ENCODE data around the gene EYS.
"Not testable (repeated sequence)": the region's sequence is repeated elsewhere in the genome, so short reads cannot be mapped to it uniquely, and the experiment has no call there.

Gene EYS

DNA sequence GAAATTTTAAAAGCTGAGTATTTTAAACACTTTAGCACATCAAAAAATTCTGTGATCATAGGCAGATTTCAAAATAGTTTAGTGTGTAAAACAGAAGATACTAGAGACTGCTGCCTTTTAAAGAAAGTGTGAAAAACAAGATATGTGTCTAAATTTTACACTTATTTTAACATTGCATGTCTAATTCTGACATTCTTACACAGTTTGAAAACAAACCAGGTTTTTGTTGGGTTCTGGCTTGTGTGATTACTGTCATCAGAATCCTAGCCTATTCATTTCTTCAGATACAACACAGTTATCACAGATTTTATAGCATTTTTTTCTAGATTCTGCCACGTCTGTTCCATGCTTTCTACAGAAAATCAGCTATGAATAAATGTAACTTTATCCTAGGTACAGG lies 257.1 kb downstream of the EYS start:
- no peak for DNase-seq

DNA sequence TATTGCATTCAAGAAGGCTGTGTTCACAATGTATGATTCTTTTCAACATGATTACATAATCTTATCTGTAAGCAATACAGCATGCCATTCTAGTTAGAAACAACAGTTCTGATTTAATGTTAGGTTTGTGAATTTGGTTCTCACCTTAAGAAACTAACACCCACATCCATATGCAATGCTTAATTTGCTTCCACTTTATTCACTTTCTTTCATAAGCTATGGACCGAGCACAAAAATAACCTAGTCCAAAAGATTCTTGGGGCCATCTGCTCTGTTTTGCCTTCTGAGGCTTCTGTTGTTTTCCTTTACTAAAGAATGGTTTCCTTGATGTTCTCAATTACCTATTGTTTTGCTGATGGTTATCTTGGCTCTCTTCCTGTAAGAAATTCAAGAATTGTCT lies 258.2 kb downstream of the EYS start:
- no peak for DNase-seq

DNA sequence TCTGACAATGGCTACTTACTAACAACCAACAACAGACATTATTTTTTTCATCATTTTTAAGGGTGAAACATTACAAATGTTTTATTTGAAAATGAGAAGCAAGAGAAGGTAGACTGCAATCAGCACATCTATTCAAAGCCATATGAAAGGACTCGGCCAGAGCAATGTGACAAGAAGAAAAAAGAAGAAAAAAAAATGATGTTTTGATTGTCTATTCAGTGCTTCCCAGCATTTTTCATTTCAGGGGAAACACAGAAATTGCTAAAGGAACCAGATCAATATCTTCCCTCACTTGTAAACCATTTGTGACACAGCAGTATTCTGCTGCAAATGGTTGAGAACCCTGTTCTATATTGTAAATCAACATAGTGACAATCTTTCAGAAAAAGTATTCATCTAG lies 270.7 kb downstream of the EYS start:
- no peak for DNase-seq

DNA sequence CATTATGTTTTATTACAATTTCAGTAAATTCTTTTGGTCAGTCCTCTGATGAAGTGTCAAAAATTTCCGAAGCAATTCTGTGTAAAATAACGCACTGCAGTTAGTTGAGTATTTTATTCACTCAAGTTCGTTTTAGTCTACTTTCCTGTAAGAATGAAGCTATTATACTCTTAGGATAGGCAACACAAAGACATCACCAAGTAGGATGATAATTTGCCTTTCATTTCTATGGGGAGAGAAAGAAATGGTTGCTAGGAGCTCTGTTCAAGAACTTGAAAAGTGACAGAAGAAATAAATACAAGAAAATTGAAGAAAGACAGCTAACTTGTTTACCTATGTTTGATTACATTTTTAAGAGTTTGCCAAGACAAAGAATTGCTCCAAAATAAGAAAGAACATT lies 290.4 kb downstream of the EYS start:
- DNase-seq, result no peak

DNA sequence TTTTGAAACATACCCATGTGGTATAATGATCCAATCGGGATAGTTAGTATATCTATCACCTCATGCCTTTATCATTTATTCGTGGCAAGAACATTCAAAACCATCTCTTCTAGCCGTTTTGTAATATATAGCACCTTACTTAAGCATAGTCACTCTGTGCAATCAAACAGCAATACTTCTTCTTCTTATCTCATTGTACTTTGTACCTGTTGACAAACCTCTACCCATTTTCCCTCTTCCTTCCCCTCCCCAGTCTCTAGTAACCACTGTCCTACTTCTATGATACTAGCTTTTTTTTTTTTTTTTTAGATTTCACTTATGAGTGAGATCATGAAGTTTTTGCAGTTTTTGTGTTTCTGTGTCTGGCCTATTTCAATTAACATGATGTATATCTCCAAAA lies 296.7 kb downstream of the EYS start:
- DNase-seq, result no peak

DNA sequence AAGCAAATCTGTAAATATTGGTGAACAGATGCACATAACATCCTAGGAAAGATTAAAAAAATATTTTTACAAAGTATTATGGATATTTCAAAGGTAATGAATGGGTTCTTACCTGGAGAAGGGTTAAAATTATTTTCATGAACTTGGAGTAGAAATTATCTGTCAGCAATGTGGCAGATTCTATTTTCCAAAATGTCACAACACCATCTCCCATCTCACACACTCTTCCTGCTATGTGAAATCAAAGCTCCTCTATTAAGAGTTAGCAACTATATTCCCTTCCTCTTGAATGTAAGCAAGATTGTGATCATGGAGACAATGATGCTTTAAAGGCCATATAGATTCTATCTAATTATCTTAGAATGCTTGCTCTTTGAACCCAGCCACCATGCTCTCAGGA lies 304.5 kb downstream of the EYS start:
- no peak for DNase-seq

GRCh38 chr6:65399355-65400084 lies 307.5 kb downstream of the EYS start:
- no peak for DNase-seq

DNA sequence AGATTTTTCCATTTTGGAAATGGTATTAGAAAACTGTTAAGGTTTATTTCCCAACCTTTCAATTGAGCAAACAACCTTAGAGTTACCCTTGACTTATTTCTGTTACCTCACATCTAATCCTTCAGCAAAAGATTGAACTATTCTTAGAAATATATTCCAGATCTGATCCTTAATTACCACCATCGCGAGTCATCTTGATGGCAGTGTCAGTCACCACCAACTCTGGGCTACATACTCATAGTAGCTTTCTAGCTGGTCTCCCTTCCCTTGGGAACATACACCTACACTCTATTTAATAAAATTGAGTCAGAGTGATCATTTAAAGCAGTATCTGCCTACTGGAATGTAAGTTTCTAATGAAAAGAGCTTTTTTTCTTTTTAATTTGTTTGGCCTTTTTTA lies 308.2 kb downstream of the EYS start:
- DNase-seq, result no peak

DNA sequence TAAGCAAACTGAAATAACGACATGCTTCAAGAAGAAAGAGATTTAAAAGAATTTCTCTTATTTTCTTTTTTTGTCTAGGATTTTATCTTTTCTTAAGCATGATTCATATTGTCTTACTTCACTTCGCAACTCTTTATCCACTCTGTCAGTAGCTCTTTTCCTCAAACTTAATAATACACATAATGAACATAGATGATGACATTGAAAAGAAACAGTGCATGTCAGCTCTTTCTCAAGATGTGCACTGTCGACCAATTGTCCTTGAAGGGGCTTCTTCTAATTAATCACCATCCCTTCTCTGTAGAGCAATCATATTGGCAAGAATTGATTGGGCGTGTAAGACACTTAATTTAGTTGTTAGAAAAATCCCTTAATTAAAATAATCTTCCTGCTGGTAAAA lies 356.5 kb downstream of the EYS start:
- DNase-seq, result no peak

DNA sequence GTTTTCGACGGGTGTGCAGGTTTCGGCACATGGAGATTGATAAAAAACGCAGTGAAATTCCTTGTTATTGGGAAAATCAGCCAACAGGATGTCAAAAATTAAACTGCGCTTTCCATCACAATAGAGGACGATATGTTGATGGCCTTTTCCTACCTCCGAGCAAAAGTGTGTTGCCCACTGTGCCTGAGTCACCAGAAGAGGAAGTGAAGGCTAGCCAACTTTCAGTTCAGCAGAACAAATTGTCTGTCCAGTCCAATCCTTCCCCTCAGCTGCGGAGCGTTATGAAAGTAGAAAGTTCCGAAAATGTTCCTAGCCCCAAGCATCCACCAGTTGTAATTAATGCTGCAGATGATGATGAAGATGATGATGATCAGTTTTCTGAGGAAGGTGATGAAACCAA lies 404.4 kb downstream of the EYS start:
- not testable (repeated sequence) for DNase-seq

GRCh38 chr6:65299236-65299635 lies 407.8 kb downstream of the EYS start:
- DNase-seq, result no peak

- no peak for DNase-seq
Measured at GRCh38 chr6:65295812-65296211, 411.2 kb downstream of the EYS start.

- DNase-seq, result no peak
Measured at GRCh38 chr6:65289491-65289890, 417.5 kb downstream of the EYS start.

- DNase-seq, result no peak
Measured at GRCh38 chr6:65285275-65285674, 421.8 kb downstream of the EYS start.

GRCh38 chr6:65280060-65280459 lies 427.0 kb downstream of the EYS start:
- no peak for DNase-seq

- DNase-seq, result no peak
Measured at GRCh38 chr6:65262241-65262640, 444.8 kb downstream of the EYS start.

DNA sequence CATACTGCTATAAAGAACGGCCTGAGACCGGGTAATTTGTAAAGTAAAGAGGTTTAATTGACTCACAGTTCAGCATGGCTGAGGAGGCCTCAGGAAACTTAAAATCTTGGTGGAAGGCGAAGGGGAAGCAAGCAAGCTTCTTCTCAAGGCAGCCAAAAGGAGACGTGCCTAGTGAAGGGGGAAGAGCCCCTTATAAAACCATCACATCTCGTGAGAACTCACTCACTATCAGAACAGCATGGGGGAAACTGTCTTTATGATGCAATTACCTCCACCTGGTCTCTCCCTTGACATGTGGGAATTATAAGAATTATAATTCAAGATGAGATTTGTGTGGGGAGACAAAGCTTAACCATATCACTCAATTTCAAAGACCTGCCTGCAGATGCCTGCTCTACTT lies 447.0 kb downstream of the EYS start:
- no peak for DNase-seq

GRCh38 chr6:65259059-65259458 lies 448.0 kb downstream of the EYS start:
- DNase-seq, result no peak

DNA sequence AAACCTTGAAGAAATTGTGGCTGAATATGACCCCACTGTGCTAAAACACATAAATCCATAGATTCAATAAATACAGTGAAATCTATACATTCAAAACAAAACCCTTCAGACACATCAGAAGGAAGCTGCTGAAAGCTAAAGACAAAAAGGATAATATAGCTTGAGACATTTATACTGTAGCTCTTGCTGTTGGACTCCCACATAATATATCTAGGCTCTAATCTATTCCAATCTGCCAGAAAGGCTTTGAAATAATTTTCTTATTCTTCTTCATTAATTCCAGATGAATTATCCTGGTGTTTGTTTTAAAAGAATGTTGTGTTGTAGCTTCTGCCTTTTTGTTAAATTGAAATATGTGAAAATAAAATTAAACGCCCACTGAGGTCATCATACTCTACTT lies 454.0 kb downstream of the EYS start:
- no peak for DNase-seq

DNA sequence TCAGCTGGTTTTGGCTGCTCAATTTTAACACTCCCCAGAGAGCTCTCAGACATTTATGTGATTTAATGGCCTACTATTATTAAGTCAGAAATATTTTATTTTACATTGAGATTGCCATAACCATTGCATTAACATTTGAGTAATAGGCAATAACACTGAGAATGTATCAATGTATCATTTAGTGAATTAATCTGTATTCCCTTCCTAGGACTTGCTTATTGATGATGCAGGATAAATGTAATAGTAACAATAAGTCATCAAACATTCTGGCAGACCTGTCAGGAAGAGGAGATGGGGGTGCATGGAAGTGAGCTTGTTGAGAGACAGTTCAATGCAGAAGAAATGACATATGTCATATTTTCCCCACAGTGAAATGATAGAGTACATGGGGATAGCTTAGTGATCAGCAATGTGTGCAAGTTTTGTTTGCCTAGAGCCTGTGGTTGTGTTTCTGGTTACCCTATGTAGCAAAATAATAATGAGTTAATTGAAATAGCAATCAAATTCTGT lies 458.9 kb downstream of the EYS start:
- no peak for DNase-seq

- DNase-seq, result no peak
Measured at GRCh38 chr6:65231616-65232015, 475.4 kb downstream of the EYS start.

- DNase-seq, result no peak
Measured at GRCh38 chr6:65229825-65230224, 477.2 kb downstream of the EYS start.

GRCh38 chr6:65221153-65221552 lies 485.9 kb downstream of the EYS start:
- no peak for DNase-seq

DNA sequence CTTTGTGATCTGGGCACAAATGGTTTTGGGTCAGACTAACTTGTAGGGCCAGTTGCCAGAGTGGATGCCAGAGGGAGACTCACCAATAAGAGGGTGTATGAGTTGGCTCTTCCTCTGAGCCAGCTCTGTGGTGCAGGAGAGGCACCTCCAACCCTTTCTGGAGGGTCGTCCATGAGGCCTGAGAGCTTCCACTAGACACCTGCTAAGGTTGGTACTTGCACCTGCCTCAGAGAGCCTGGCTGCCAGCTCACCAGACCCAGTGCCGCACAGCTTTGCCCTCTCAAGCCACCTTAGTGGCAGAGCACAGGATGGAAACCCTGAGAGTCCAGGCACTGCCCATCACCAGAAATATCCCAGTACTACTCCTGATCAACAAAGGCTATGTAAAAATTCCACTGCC lies 504.3 kb downstream of the EYS start:
- no peak for DNase-seq

DNA sequence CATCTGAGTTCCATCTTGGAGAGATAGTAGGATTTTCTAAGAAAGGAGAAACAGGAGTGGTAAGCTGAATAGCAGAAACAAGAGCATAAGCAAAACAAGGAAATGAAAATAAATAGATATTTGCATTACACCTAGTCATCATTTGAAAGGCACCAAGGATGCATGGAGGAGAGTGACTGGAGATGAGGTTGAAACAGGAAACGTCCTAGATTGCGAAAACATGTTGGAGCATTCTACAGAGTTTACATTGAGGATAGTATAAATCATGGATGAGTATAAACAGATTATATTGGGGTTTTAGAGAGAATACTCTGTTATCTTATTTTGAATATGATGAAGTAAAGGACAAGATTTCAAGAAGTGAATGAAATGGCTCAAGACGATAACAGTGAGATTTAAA lies 507.3 kb downstream of the EYS start:
- DNase-seq, result no peak
